ENCODE results near the gene AFAP1L2.
"Not testable (repeated sequence)": the region's sequence is repeated elsewhere in the genome, so short reads cannot be mapped to it uniquely, and the experiment has no call there.

AFAP1L2 gene

DNA sequence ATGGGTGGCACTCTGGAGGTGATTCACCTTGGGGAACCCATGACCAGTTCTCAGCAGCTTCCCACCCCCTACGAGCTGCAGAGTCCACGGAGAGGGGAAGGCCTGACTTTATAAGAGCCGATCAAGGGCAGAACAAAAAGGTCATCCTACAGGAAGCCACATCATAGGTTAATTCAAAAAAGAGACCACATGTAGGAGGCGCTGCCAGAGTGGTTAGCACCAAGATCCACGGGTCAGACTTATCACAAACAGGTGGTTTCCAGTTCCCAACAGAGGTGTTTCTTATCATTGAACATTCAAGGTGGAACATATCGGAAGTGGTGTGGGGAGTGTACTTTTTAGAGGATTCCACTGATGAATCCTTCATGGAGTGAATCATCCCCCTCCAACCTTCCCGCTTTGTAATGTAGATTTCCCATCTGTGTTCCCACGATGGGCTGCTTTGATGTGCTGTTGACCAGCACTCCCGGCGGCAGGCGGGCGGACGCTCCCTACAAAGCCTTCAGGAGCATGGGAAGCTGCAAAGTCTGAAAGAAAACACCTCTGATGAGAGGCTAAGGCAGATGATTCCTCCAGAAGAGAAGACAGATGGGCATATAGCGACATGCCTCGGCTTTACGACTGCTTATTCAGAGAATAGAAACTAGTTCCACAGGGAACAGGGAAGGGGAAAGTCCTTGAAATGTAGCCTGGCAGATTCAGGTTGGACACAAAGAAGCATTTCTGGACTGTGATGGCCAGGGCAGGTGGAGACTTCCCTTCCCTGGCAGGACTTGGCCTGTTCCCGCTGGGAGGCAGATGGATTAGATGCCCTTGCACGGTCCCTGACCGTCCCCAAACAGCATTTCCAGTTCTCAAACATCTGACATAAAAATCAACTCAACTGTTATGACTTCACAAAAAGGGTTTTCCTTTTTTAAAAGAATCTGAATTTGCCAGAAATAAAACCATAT lies 66.5 kb downstream of the AFAP1L2 start:
- DNase-seq (ENCODE audit: low read depth in 2 of 2) = no peak

DNA sequence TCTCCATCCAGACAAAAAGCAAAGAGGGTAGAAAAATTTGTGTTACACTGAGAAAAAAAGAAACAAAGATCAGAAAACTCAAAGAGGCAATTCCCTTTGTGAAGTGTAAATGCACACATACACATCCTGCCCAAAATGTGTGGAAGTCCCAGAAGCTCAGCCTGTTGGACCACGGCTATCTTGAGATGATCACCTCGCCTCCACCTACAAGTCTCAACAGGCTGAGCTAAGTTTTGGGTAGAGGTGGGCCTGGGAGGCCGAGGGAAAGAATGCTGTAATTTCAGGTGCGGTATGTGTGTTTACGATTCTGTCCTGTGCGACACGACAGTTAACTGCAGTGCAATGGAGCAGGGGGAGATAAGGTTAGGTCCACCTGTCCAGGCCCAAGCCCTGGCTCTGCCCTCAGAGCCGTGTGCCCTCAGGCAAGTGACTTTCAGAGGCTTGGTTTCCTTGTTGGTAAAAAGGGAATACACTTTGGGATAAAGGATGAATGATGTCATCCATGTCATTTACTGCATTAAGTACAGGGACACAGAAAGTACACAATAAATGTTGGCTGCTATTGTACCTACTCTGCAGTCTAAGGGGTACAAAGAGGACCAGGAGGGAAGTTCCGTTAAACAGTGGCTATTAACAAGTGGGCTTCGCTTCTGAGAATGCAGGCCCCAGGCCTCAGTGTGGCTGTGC lies 67.3 kb downstream of the AFAP1L2 start:
- DNase-seq (ENCODE audit: low read depth in 2 of 2) = no peak

DNA sequence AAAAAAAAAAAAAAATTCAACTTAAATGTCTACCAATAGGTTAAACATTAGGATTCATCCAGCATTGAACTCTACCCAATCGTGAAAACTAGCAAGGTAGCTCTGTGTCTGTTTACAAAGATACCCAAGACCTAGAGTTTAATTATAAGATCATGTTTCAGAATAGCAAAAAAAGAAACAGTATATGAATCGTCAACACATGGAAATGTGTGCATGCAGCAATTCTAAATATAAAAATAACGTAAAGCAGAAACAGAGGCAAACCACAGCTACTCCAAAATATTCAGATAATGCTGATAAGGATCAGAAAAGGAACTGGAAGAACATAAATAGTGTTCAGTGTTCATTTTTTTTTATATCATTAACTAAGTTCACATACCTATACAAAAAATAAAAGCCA lies 68.7 kb downstream of the AFAP1L2 start:
- DNase-seq (ENCODE audit: low read depth in 2 of 2) = no peak

DNA sequence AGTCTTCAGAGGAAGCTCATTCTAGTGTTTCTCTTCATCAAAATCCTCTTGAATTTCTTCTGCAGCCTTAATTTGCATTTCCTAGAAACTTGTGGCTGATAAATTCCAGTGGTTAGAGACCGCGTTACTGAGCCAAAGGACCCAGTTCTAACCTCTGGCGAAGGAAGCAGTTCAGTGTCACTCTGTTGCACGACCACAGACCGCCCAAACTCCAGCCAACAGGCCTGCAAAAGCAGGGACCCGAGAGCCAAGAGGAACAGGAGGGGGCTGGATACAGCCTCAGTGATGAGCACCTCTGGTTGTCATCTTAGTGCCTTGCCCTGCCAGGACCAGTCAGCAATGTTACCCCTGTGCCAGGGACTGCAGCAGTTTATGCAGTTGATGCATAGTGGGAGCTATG lies 70.0 kb downstream of the AFAP1L2 start:
- DNase-seq (ENCODE audit: low read depth in 2 of 2) = no peak

DNA sequence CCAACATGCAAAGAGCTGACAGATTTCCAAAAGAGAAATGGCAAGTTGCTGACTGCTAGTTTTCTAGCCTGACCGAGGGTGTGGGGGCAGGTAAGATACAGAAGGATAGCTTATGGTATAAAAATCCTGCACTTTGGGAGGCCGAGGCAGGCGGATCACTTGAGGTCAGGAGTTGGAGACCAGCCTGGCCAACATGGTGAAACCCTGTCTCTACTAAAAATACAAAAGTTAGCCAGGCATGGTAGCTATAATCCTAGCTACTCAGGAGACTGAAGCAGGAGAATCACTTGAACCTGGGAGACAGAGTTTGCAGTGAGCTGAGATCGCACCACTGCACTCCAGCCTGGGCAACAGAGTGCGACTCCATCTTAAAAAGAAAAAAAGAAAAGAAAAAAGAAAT lies 70.9 kb downstream of the AFAP1L2 start:
- DNase-seq (ENCODE audit: low read depth in 2 of 2) = not testable (repeated sequence)

DNA sequence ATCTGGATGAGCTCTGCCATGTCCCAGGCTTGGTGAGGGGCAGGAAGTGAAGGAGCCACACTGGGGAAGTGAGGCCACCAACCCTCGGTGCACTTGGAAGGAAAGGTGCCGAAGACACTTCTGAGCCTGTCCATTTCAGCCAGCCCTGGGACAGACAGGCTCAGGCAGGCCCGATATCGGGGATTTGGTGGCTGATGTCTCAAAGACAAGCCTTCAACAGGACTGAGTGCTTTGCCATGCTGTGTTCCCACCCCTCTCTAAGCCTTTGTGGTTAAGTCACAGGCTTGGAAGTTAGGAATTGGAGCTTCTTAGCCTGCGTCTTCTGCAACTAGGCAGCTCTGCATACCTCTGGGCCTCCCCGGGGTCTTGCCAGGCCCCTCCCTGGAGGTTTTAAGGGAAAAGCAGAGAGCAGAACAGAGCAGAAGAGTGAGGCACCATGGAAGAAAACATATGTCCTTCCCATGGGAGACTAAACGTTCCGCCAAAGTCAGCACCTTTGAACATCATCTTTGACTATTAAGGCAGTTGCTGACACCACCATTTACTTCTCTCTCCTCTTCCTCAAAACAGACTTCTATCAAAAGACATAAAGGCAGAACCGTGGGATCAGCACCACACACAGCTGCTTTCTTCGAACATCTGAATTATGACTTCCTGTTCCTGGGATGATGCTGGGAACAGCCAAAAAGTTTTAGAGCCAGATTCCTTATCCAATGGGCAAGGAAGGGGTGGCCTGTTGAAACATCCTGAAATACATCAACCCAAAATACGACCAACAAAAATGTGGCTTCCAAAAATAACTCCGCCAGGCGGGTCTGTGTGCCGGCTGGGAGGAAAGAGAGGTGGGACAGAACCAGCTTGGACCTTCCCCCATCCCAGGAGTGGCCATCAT lies 71.8 kb downstream of the AFAP1L2 start:
- no peak for DNase-seq (ENCODE audit: low read depth in 2 of 2)

DNA sequence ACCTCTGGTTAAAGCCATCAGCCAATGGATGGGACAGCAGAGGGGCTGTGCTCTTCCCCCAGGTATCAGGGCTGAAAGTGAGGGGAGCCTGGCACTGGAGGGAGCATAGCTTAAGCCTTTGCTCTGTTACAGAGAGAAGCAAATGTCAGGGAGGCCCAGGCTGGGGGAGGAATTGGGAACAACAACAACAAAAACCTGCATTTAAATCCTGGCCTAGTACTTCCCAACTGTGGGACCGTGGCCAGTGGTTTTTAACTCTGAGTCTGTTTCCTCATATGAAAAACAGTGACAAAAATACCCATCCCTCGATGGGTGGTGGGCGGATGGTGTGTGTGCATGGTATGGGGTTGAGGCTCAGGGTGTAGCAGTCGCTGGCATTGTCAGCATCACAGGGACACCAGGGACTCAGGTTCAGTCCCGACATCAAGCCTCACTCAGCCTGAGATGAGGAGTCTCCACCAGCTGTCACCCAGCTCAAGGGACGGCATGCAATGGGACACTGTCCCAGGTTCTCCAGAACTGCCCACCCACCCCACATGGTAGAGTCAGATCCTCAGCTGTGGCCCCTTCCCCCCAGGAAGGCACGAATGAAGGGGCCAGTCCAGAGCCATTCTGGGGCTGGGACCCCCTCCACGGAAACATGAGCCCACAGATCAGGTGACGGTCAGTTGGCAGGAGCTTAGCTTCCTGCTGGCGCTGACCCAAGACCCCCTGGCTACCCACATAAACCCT lies 74.5 kb downstream of the AFAP1L2 start:
- DNase-seq (ENCODE audit: low read depth in 2 of 2) = no peak

DNA sequence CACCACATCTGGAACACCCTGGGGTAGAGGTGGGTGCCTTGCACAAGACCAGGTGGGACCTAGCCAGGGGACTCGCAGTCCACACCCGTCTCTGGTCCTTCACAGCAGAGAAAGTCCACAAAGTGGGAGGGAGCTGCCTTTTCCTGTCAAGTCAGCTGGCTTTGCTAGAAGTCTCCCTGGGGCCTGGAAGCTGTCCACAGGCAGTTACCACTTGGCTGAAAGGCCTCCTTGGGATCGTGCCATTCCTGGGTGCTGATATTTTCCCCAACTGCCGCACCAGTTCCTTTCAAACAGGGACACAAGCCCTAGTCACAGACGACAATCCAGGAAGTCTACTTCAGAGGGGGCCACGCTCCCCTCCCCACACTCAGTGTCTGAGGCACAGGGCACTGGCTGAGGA lies 75.4 kb downstream of the AFAP1L2 start:
- DNase-seq (ENCODE audit: low read depth in 2 of 2) = no peak

DNA sequence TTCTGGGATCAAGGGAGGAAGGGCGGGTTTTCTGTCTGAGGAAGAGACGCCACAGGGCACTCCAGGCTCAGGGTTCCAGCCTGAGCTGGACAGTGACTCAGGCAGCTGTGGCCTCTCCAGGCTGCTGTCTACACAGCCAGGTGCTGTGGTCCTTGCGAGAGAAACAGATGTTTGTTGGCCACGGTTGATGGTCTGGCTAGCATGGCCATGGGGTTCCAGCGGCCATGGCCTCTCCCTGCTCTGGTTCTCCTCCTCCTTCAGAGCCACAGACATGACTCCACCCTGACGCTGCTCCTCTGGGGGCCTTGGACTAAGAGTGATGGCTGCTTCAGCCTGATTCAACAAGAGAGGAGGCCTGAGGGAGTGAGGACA lies 75.9 kb downstream of the AFAP1L2 start:
- DNase-seq (ENCODE audit: low read depth in 2 of 2) = no peak

DNA sequence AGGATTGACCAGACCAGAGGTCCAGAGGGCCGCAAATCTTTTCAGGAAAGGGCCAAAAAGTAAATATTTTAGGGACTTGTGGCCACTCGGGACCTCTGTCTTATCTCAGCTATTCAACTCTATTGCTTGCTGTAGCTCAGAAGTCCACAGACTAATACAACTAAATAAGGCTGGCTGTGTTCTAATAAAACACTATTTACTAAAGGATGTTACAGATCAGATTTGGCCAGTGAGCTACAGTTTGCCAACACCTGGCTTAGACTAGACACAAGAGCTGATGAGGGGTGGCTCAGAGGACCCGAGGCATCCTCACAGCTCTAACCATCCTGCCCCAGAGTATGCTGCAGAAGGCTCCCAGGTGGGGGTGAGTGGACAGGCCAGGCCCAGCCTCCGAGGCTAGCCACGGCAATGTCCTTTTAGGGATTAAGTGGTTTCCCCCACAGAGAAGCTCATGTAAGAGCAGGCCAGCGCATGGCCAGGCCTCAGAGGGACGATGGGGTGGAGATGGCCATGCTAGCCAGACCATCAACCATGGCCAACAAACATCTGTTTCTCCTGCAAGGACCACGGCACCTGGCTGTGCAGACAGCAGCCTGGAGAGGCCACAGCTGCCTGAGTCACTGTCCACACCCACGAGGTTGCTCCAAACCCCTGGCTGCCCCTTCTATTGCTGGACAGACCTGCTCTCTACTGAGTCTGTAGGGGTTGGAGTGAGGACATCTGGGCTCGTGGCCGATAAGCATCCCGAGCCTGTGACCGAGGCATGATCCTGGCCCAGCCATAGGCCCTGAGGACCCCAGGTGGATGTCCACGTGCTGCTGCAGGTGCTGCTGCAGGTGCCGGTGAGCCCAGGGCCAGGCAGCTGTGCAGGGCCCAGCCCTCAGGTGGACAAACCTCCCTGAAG lies 76.5 kb downstream of the AFAP1L2 start:
- no peak for DNase-seq (ENCODE audit: low read depth in 2 of 2)

DNA sequence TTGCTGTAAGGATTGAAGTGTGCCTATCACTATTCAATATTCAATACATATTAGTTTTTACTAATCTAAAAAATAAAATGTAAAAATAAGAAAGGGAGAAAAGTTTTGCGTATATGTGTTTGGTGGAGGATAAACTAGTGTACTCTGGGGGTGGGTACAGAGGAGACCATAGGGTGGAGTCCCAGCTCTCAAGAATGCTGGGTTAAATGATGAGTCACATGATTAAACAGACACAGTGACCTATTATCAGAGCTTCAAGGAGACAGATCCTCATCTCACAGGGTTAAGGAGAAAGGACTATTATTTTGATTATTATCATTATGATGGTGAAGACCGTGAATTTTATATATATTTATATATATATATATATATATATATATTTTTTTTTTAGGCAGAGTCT lies 77.5 kb downstream of the AFAP1L2 start:
- DNase-seq (ENCODE audit: low read depth in 2 of 2) = no peak

DNA sequence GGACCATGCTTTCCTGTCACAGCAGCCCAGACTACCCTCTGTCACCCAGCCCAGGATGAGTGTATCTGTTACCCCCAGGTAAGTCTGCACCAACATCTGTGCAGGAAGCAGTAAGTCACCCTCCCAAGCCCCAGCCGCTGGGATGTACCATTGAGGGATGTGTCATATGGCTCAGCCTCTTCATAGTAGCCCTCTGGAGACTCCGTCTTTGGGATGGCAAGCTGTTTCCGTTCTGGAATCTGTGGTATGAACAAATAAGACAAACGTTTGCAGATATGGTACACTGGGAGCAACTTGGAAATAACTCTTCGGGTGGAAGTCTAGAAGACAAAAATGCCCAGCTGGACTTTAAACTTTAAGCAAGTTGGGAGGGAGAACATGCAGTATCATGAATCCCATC lies 81.3 kb downstream of the AFAP1L2 start:
- no peak for DNase-seq (ENCODE audit: low read depth in 2 of 2)

DNA sequence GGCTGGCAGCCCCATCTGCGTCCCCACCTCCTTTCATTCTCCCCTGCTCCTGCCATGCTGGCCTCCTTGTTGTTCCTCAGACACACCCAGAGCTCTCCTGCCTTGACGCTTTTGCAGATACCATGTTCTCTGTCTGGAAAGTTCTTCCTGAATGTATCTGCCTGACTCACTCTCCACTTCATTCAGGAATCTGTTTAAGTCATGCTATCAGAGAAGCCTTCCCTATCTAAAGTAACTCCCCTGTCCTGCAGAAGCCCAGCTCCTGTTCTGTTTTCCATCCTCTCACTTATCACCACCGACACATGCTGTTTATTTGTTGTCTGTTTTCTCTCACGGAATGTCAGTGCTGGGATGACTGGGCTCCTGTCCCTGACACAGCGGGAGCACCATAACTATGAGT lies 82.0 kb downstream of the AFAP1L2 start:
- no peak for DNase-seq (ENCODE audit: low read depth in 2 of 2)

DNA sequence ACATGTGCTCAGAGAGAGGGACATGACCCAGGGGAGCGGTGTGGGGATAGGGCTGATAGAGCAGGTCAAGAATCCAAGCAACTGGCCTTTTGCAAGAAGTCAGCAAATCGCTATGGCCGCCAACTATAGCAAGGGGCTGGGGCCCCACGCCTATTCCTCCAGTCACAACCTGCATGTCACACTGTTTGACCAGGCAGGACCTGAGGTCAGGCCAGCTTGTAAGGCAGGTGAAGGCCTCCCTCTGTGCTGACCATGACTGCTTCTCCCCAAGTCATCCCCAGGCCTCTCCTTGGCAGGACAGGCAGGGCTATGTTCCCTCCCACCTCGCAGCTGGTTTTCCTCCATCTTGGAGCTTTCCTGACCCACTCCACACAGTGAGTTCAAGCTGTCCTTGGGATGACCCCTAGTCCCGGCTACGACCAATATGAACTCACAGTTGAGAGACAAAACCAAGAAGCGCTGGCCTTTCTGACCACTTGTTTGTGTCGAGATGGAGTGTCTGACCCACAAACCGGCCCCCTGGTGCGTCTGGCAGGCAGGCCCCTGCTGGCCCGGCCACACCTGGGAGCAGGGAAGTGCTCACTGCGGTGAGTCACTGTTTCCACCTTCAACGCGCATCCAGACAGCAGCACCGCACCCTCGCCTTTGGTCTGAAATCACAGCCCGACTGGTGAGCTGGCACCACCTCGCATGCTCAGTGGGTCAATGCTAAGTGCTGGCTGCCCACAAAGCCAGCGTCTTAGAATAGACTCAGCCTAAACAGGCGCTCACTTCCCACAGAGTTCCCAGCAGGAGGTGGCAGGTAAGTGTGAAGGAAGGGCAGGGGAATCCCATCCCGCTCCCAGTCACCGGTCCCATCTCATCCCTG lies 83.8 kb downstream of the AFAP1L2 start:
- DNase-seq (ENCODE audit: low read depth in 2 of 2) = no peak

DNA sequence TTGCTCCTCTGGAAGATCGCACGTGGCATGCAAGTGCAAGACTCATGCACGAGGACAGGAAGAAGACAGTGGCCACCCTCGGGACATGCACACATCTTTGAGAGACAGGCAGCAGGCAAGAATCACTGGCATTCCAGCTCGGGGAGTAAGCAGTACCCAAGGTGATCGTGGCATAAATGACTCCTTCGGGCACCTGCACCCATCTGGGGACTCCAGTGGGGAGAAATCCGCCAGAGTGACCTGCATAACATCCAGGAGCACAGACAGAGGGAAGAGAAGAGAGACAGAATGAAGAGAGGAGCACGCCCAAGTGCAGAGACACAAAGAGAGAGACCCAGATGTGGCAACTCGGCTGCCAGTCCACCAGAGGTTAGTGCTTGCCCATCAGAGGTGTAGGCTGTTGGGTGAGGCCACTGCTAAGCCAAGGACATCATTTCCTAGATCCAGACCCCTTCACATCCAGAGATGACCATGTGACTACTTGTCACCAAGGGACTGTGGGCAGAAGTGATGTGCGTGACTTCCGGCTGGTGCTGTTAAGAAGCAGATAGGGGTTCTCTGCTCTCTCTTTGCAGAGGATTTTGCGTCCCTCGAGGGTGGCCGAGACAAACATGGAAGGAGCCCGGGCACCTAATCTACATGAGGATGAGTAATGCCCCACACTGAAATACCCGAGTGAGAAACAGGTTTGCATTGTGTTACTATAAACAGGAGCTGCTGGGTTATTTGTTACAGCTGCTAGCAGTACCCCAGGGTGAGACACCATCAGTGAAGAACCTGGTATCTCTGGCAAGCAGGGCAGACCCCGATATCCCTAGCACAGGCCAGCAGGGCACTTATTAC lies 84.7 kb downstream of the AFAP1L2 start:
- no peak for DNase-seq (ENCODE audit: low read depth in 2 of 2)

DNA sequence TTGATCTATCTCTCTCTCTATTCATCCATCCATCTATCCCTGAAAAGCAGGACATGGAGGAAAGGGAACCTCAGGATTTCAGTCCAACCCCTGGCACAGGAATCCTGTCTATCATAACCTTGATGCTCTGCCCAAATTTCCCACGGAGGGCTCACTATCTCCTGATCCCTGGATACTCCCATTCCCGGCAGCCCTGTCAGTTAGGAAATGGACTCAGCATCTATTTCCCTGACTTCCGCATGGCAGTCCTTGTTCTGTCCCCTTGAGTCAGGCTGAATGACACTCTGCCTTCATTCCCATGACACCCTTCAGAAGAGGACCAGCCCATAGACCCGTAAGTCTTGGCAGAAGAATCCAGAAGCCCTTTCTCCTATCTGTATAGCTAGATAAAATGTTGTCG lies 87.6 kb downstream of the AFAP1L2 start:
- DNase-seq (ENCODE audit: low read depth in 2 of 2) = no peak

DNA sequence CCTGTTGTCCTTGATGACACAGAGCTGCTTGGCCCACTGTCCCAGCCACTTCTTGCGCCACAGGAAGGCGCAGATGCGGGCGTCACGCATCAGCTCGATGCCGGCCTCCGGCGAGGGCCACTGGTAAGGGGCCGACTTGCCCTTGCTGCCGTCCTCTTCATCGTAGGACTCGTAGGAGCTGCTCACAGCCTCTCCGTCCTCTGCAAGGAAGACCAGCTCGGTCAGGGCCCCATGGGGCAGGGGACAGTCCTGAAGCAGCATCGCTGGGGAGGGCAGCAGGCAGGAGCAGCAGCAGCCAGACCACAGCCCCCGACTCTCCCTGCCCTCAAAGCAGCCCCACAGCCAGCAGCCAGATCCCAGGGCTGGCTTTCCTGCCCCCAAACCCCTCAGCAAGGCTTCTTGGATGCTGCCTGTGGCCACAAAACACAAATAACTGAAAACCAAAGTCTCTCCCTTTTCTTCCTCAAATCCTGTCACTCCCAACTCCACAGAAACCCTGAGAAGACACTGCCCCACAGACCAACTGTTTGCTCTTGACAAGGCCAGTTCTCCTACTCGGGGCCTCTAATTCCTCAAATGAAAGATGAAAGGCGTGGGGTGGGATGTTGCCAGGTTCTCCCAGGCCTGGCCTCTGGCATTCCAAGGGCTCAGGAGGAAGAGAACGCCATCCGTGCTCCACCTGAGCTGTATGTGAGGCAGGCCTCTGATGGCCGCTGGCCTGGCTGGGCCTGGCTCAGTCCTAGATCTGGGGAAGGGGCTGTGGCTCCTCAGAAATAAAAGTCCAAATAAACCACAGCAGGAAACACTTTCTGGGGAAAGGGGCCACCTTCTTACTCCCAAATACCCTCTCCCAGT lies 88.5 kb downstream of the AFAP1L2 start:
- no peak for DNase-seq (ENCODE audit: low read depth in 2 of 2)

DNA sequence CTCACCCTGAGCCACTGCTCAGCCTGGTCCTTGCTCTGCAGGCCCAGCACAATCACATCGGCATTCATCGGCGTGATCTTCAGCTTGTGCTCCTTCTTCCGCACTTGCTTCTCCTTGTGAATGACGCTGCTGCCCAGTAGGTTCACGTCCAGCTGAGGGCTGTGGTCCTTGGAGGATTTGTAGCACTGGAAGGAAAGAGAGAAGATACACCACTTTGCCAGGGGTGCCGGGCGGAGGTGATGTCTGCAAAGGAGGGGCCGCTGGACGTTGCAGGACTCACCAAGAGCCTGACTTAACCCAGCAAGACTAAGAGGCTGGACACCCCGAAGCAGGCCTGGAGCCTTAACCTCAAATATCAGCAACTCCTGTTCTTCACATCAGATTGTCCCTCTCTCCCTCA lies 90.4 kb downstream of the AFAP1L2 start:
- no peak for DNase-seq (ENCODE audit: low read depth in 2 of 2)

Data from stimulated activated CD4-positive, alpha-beta T cell treated with anti-CD3 and anti-CD28 coated beads, Interleukin-1b, Interleukin-23, amount 100 ng/mL, for 1 hour (primary cell).